GM12865 (cell line): ENCODE data around the gene PGRMC1.

Experiments
- DNase-seq: peaks from one replicate; pipeline ENCODE4 v3.0.0; 2010; ENCODE audit warnings: low read depth
- H3K4me3 ChIP-seq: 2 replicates; pipeline ENCODE4 v1.5.1; 2011; ENCODE audit warnings: mild to moderate bottlenecking, low read depth, low read length, control low read depth
- CTCF ChIP-seq: IDR thresholded peaks from 2 replicates; pipeline ENCODE4 v1.5.1; 2011; ENCODE audit warnings: low read length, control low read depth, low read depth, inconsistent platforms; ENCODE audit not compliant: insufficient read depth; ENCODE audit errors: missing control alignments

The PGRMC1 gene

GRCh38 chrX:119231936-119232445 lies 4.1 kb upstream of the PGRMC1 start:
- no peak for TF ChIP-seq CTCF
- H3K4me3 ChIP-seq = no peak overlapping the region
- DNase-seq = no peak

GRCh38 chrX:119235051-119235511 lies 1.0 kb upstream of the PGRMC1 start:
- TF ChIP-seq CTCF = no peak
- H3K4me3 ChIP-seq = no peak overlapping the region

GRCh38 chrX:119236623-119237561 lies 807 bp downstream of the PGRMC1 start:
- no peak for TF ChIP-seq CTCF
- H3K4me3 ChIP-seq = peak overlapping the region; percentile 79
- peak; percentile 37 for DNase-seq

More at GRCh38 chrX:119235051-119235511, 1.0 kb upstream of the PGRMC1 start:
- no peak for DNase-seq

- no peak for DNase-seq
- no peak for TF ChIP-seq CTCF
- peak overlapping the region; percentile 79 for H3K4me3 ChIP-seq
Observed at GRCh38 chrX:119237562-119237942, 1.5 kb downstream of the PGRMC1 start.

- TF ChIP-seq CTCF = no peak
- DNase-seq = no peak
- H3K4me3 ChIP-seq = no peak overlapping the region
Observed at GRCh38 chrX:119238557-119238956, 2.5 kb downstream of the PGRMC1 start.

GRCh38 chrX:119240356-119240755 lies 4.3 kb downstream of the PGRMC1 start:
- TF ChIP-seq CTCF = no peak
- no peak overlapping the region for H3K4me3 ChIP-seq
- DNase-seq = no peak
